HG02678 (cell line): ENCODE measurements around the gene PASD1.
A peak's percentile ranks its signal among the peaks of the same experiment; 100 is the strongest.
"Not testable (repeated sequence)": the region's sequence is repeated elsewhere in the genome, so short reads cannot be mapped to it uniquely, and the experiment has no call there.

Source experiments
- ATAC-seq: cut with Tn5 transposase; IDR thresholded peaks from one replicate; pipeline ENCODE4 v1.9.1; 2021; ENCODE audit warnings: mild to moderate bottlenecking, moderate library complexity; ENCODE audit not compliant: unreplicated experiment

Gene PASD1, protein sequence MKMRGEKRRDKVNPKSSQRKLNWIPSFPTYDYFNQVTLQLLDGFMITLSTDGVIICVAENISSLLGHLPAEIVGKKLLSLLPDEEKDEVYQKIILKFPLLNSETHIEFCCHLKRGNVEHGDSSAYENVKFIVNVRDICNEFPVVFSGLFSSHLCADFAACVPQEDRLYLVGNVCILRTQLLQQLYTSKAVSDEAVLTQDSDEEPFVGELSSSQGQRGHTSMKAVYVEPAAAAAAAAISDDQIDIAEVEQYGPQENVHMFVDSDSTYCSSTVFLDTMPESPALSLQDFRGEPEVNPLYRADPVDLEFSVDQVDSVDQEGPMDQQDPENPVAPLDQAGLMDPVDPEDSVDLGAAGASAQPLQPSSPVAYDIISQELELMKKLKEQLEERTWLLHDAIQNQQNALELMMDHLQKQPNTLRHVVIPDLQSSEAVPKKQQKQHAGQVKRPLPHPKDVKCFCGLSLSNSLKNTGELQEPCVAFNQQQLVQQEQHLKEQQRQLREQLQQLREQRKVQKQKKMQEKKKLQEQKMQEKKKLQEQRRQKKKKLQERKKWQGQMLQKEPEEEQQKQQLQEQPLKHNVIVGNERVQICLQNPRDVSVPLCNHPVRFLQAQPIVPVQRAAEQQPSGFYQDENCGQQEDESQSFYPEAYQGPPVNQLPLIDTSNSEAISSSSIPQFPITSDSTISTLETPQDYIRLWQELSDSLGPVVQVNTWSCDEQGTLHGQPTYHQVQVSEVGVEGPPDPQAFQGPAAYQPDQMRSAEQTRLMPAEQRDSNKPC

DNA sequence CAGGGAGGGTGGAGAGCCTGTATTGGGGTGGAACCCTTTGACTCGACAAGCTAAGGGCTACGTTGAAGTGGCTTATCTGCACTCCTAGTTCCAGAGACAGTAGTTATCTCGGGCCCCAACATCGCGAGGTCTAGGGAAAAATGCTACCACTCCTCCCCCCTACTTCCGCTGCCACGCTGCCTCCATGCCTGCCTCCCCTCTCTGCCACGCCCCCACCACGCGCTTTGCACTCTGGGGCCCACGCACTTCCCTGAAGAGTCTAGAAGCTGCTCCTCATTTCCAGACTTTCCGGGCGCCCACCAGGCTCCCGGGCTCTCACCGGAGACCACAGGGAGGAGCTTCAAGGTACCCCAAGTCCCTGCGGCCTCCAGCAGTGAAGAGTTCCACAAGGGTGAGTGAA, at the start of gene PASD1:
Gene PASD1, plus strand, starts transcription at position 227 of the 400 bp plus-strand sequence. CDS start 37,879 bp downstream, outside the sequence.
- no peak for ATAC-seq

GRCh38 chrX:151515237-151515636, 48.2 kb upstream of the PASD1 start:
- no peak for ATAC-seq

DNA sequence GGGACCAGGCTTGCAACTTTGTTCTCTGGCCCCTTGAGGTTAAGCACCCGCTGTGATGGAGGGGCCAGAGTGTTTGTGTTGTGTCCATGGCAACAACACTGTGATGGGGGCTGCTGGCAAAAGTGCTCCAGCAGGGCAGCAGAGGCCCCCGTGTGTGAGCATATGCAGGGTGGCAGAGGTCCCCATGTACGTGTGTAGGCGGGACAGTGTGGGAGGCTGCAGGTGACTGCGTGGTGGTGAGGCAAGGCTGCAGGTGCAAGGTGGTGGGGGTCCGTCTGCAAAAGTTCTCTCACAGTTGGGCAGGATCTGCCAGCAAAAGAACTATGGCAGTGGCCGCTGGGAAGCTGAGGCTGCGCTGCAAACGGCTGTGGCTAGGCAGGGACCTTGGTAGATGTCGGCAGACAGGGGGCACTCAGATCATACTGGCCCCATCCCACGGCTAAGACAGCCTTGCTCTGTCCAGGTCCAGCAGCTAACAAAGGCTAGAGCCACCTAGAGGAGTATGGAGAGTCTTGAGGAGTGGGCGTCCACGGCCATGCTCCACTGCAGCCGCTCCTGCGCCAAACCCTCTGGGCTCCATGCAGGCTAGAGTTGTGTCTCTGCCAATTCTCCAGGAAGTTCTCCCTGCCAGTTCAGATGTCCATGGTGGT, 46.8 kb upstream of the PASD1 start:
- ATAC-seq: no peak

- ATAC-seq: no peak
These were observed 46.1 kb upstream of the PASD1 start for GRCh38 chrX:151517421-151517820.

GRCh38 chrX:151523351-151523750, 40.1 kb upstream of the PASD1 start:
- no peak for ATAC-seq

DNA sequence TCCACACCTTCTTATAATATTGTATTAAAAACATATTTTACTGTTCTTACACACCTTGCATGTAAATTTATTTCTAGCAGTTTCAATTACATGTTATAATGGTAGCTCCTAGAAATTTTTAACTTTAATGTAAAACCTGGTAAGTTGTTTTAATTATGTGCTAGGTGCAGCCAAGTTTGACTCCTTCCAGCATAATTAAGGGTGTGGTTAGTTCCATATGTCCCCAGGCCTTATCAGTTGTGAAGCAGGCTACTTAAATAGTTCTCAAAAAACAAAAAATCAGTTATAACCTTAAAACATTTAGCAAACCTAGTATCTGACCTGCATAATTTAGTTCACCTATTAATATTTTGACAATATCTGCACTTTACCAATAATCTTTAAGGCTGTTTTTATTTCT, 26.9 kb upstream of the PASD1 start:
- ATAC-seq: no peak

DNA sequence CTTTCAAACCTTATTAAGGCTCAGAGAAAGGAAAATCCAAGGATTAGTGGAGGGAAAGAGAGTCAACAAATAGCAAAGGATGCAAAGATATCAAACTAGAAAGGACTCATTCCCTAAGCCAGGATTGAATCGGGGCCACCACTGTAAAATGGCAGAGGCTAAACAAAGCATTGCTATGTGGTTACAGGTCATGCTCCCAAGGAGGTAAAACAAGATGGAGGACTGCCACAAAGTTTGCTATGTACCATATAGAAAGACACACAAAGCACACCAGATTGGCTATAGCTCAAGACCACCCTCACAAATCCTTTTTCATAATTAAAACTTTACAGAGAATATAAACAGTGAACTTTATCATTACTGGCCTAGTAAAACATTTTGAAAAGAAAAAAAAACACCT, 25.9 kb upstream of the PASD1 start:
- no peak for ATAC-seq

- ATAC-seq: no peak
These were observed 25.0 kb upstream of the PASD1 start for GRCh38 chrX:151538190-151539122.

DNA sequence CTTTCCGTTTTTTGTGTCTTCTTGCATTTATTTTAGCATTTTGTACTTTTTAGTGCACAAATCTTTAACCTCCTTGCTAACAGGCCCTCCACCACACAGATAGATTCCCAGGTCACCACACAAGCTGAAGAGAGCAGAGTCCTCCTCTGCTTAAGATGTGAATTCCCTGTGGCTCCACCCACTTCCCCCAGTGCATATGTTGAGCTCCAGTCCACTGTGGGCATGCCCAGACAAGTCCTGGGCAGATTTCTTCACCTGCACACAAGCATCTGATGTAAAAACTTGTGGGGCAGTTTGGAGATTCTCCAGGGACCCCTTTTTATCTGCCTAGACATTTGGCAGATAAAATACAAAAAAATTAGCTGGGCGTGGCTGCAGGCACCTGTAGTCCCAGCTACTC, 19.8 kb upstream of the PASD1 start:
- peak; percentile 45 for ATAC-seq

- not testable (repeated sequence) for ATAC-seq
These were observed 17.2 kb upstream of the PASD1 start for GRCh38 chrX:151546226-151546625.

GRCh38 chrX:151551176-151551575, 12.3 kb upstream of the PASD1 start:
- not testable (repeated sequence) for ATAC-seq

DNA sequence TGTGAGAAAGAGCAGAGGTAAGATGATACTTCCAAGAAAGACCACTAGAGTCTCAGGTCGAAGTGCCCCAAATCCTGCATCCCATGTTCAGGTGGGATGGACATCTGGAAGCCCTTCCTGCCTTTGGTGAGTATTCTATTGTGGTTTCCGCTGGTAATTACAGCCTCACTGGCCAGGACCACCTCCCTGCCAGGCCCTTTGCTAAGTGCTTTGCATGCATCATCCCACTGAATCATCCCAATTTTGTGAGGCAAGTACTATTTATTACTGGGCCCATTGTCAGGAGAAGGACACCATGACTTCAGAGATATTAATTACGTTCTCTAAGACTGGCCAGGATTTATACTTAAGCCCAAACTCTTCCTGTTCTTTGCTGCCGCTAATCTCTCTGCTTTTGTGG, 10.7 kb upstream of the PASD1 start:
- no peak for ATAC-seq

GRCh38 chrX:151555301-151555700, 8.2 kb upstream of the PASD1 start:
- not testable (repeated sequence) for ATAC-seq

DNA sequence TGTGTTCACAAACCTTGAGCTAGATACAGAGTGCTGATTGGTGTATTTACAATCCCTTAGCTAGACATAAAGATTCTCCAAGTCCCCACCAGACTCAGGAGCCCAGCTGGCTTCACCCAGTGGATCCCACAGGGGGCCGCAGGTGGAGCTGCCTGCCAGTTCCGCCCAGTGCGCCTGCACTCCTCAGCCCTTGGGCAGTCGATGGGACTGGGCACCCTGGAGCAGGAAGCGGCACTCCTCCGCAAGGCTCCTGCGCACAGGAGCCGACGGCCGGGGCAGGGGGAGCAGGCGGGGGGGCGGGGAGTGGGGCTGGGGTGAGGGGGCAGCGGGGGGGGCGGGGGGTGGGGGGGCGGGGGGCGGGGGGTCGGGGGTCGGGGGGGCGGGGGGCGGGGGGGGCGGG, 990 bp upstream of the PASD1 start:
- ATAC-seq: not testable (repeated sequence)

- ATAC-seq: not testable (repeated sequence)
These were observed 472 bp upstream of the PASD1 start for GRCh38 chrX:151563003-151563402.

DNA sequence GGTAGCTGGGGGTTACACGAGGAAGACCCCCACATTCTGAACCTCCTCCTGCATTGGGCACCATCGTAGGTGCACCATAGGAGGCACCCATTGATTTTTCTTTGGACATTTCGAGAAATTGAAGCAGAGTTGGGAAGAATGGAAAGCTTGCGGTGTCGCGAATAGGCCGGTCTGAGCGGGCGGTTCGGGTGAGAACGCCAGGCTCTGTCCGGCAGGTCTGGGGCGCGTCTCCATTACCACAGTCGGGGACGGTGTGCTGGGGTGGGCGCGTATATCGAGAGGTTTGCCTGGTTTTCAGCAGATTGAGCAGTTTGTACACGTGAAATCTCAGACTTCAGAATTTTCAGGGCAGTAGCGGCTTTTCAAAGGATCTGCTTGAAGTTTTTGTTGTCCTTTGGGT, 560 bp downstream of the PASD1 start:
- no peak for ATAC-seq

GRCh38 chrX:151566872-151567271, 3.4 kb downstream of the PASD1 start:
- not testable (repeated sequence) for ATAC-seq

- ATAC-seq: no peak
These were observed 7.1 kb downstream of the PASD1 start for GRCh38 chrX:151570561-151570960.

DNA sequence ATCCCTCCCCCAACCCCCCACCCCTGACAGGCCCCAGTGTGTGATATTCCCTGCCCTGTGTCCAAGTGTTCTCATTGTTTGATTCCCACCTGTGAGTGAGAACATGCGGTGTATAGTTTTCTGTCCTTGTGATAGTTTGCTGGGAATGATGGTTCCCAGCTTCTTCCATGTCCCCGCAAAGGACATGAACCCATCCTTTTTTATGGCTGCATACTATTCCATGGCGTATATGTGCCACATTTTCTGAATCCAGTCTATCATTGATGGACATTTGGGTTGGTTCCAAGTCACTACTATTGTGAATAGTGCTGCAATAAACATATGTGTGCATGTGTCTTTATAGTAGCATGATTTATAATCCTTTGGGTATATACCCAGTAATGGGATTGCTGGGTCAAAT, 29.9 kb downstream of the PASD1 start:
- not testable (repeated sequence) for ATAC-seq

- no peak for ATAC-seq
These were observed 32.8 kb downstream of the PASD1 start for GRCh38 chrX:151596282-151596681.
